Right ventricle myocardium inferior (tissue), 1 donor: Measurements from ENCODE around the gene LRP6. TPM values are rescaled to one million over a fixed set of nuclear protein-coding genes. Genes with fewer than 3 reads are reported as not detected.
"Not testable (repeated sequence)": the region's sequence is repeated elsewhere in the genome, so short reads cannot be mapped to it uniquely, and the experiment has no call there.

ENCODE experiments used
- ATAC-seq: fragments of 200-7000 bp; cut with Tn5 transposase; one replicate; pipeline ENCODE4 v1.9.1; 2020; ENCODE audit warnings: mild to moderate bottlenecking, moderate library complexity
- DNase-seq: peaks from one replicate; pipeline ENCODE4 v3.0.0; 2021; ENCODE audit errors: missing footprints
- intact Hi-C: fragments of 100-400 bp; cut with DNase I; formaldehyde crosslinking; loops from one replicate; pipeline ENCODE4 v1.11.0; 2022
- total RNA-seq: library from RNA; stranded (reverse); fragmentation: NEBNext Ultra II Directional; extraction: Animal tissue kit (Norgen Biotek cat#: 25700); gene quantifications from one replicate; pipeline ENCODE4 v1.2.1, GENCODE V29; 2021
- donor health status: DM: no; HTN: yes; CAD: no; lungs with severe emphysema.

The LRP6 gene
- total RNA-seq, 1 donor from 2014 or later = 20.1 TPM

DNA sequence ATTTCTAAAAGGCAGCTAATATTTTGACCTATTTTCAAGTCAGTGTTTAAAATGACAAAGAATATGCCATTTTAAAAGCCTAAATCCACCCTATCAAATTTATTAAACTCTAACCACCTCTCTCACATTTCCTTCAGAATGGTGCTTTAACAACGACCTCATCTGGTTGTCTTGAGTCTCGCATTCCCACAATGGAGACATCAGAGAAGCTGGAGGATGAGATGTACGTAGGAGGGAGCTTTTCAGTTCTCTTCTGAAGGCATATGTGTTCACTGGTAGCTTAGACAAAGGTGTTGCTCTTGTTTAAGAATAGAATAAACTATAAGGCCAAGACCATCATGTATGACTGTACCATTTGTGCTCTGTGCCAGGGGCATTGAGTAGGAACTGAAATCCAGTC lies 113.2 kb downstream of the LRP6 start:
- intact Hi-C loops = no loop called here
- DNase-seq (no peak), ATAC-seq (no peak)

DNA sequence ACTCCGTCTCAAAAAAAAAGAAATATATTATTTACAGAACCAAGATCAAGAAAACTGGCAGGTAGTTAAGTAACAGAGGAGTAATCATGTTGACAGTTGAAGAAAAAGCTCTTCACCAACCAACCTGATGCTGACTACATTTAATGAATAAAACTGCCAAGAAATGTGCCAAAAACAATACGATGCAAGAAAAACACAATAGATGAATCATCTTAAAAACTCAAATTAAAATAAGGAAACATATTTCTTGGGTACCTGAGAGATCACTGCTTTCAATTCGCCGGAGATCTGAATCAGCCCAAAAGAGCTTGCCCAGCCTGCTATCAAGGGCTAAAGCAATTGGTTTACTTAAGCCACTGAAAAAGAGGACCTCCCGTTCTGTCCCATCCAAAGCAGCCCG lies 119.7 kb downstream of the LRP6 start:
- intact Hi-C loops = no loop called here
- ATAC-seq (no peak), DNase-seq (no peak)

DNA sequence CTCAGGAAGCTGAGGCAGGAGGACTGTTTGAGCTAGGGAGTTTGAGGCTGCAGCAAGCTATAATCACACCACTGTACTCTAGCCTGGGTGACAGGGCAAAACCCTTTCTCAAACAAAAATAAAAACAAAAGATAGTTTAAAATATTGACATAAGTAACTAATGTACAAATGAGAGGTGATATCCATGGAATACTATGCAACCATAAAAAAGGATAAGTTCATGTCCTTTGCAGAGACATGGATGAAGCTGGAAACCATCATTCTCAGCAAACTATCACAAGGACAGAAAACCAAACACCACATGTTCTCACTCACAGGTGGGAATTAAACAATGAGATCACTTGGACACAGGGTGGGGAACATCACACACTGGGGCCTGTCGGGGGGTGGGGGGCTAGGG lies 122.3 kb downstream of the LRP6 start:
- DNase-seq, ATAC-seq, intact Hi-C loops: not testable (repeated sequence)

- DNase-seq = no peak
- no peak for ATAC-seq
- intact Hi-C loops = no loop called here
Measured at GRCh38 chr12:12141000-12141399, 125.8 kb downstream of the LRP6 start.

DNA sequence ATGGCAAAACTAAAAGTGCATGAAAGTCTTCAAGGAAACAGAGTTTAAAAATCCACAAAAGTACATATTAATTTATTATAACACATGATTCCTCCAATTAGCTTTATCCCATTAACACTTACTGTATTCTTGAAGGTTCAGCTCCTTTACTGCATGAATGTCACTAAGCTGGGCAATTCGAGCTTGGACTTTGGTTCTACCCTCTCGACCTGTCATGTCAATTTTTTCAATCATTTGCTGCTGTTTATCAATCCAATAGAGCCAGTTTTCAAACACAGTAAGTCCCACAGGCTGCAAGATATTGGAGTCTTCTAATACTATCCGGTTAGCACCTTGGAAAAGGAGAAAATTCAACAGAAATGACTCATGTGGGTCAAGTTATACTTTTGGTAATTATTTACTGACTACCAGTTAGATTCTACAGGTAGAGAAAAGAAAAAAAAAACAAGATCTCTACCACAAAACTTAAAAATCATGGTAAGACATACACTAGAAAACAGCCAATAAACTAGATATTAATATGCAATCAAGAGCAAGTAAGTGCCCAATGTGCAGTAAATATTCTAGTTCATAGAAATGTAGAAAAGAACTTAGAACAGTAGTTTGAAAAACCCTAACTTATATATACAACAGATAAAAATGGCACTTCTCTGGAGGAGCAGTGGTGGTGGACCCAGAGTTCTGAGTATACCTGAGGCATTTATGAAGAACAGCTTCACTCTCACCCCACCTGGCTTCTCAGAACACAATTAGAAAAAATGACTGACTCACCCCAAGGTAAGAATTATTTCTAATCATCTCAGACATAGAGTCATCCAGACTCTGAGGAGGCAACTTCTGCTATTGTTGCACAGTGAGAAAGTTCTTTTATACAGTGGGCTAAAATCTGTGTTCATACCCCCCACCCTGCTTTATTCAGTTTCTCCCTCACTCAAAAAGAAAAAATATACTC lies 128.4 kb downstream of the LRP6 start:
- no peak for DNase-seq
- intact Hi-C loops = no loop called here

GRCh38 chr12:12133785-12134184 lies 133.1 kb downstream of the LRP6 start:
- intact Hi-C loops = no loop called here
- ATAC-seq (no peak), DNase-seq (no peak)

More for the DNA sequence above, 128.4 kb downstream of the LRP6 start:
- ATAC-seq = no peak

GRCh38 chr12:12133259-12133658 lies 133.6 kb downstream of the LRP6 start:
- ATAC-seq = no peak
- intact Hi-C loops = no loop called here
- no peak for DNase-seq

DNA sequence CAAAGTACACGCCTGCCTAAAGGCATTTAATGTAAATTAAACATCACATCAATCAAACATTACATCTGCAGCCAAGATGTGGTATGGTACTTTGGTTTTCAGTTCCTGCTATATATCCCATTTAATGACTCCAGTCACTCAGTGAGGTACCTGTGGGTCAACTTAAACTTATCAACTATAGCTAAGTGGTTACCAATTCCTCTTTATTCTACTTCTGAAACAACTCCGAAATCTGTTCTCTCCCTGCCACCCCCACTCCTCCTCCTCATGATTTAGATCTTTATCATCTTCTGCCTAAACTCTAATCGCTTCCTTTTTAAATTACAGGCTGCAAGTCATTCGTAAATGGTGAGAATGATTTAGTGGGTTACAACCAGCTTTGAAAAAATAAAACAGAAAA lies 138.2 kb downstream of the LRP6 start:
- DNase-seq (no peak), ATAC-seq (no peak)
- intact Hi-C loops = no loop called here

DNA sequence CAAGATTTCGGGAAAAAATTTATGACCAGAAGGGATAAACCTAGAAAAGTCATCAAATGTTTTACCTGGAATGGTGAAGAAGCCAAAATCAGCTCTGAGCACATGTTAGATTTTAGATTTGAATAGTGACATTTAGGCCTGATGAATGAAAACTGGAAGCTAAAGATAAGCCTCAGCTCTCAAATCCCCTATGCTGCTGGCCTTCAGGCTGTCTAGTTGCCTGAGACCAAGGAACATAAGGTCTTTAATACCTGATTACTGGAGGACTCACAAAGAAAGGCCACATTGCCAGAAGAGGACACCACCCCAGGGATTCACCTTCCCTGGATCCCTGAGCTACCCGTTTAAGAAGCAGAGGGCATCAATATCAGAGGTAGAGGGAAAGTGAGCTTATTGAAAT lies 139.5 kb downstream of the LRP6 start:
- intact Hi-C loops = no loop called here
- ATAC-seq (no peak), DNase-seq (no peak)

GRCh38 chr12:12126551-12126950 lies 140.3 kb downstream of the LRP6 start:
- ATAC-seq = no peak
- intact Hi-C loops = no loop called here
- DNase-seq = no peak

- intact Hi-C loops = no loop called here
- DNase-seq (no peak), ATAC-seq (no peak)
Measured at GRCh38 chr12:12123036-12123604, 143.7 kb downstream of the LRP6 start.

- ATAC-seq = no peak
- intact Hi-C loops = no loop called here
- DNase-seq = no peak
Measured at GRCh38 chr12:12121061-12121460, 145.8 kb downstream of the LRP6 start.

GRCh38 chr12:12116677-12117076 lies 150.2 kb downstream of the LRP6 start:
- ATAC-seq = no peak
- intact Hi-C loops = loop anchor here (5.0 kb wide), 1 partner anchor 34 kb away; no protein-coding TSS in a partner anchor
- no peak for DNase-seq

GRCh38 chr12:12115514-12115913 lies 151.3 kb downstream of the LRP6 start:
- DNase-seq (no peak), ATAC-seq (no peak)
- intact Hi-C loops = loop anchor here (5.0 kb wide), 1 partner anchor 33 kb away; no protein-coding TSS in a partner anchor

DNA sequence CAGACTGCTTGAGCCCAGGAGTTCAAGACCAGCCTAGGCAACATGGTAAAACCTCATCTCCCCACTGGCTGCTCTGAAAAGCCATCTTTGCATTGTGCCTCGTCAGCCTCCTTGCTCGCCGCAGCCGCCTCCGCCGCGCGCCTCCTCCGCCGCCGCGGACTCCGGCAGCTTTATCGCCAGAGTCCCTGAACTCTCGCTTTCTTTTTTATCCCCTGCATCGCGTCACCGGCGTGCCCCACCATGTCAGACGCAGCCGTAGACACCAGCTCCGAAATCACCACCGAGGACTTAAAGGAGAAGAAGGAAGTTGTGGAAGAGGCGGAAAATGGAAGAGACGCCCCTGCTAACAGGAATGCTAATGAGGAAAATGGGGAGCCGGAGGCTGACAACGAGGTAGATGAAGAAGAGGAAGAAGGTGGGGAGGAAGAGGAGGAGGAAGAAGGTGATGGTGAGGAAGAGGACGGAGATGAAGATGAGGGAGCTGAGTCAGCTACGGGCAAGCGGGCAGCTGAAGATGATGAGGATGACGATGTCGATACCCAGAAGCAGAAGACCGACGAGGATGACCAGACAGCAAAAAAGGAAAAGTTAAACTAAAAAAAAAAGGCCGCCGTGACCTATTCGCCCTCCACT lies 155.8 kb downstream of the LRP6 start:
- ATAC-seq, intact Hi-C loops, DNase-seq: not testable (repeated sequence)

- DNase-seq = no peak
- intact Hi-C loops = no loop called here
- no peak for ATAC-seq
Measured at GRCh38 chr12:12108441-12109058, 158.3 kb downstream of the LRP6 start.

DNA sequence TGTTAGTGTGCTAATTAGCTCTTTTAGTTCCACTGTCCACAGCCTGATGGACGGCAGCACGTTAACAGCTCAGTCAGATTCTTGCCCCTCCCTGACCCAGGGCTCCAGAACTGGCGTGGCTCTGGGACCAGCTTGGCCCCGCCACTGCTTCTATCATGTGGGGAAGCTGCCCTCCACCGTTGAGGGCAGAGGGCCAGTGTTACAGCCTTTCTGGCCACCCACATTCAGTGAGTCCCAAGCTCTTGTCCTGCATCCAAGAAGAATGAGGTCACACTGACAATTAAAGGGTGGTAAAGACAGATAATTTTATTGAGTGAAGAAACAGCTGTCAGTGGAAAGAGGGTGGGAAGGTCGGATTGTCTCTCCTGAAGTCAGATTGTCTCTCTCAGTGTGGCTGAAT lies 159.2 kb downstream of the LRP6 start:
- intact Hi-C loops = no loop called here
- ATAC-seq (no peak), DNase-seq (no peak)

DNA sequence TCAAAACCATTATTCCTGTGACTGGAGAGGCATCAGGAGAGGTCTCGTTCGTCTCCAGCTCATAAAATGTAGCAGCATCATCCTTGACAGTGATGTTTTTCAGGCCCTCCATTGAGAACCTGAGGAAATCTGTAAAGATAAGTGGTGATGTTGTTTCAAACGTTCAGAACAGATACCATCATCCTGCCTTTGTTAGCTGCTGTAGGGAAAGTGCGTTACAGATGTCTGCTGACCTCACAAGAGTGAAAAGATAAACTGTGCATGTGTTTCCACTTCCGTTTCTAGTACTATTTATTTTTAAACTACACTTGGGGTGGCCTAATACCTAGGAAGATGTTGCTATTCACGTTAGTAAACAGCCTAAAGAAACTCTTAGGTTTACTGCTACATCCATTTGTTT lies 167.7 kb downstream of the LRP6 start:
- DNase-seq = no peak
- ATAC-seq = no peak
- intact Hi-C loops = no loop called here

DNA sequence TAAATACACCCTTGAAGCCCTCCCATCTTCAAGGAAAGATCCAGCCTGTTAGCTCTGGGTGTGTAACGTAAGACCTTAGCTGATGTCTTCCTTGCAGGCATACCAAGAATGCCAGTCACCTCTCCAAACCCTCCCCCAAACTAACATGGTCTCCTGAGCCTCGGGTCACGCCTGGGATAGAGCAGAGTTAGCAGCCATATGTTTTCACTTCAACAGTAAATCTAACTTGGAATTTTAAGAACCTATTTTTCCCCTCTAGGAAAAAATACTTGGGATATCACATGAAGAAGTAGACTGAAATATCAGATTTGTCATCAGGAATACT lies 168.2 kb downstream of the LRP6 start:
- ATAC-seq = no peak
- intact Hi-C loops = no loop called here
- no peak for DNase-seq
